ENCODE results near the gene C4orf50.
"Not testable (repeated sequence)": the region's sequence is repeated elsewhere in the genome, so short reads cannot be mapped to it uniquely, and the experiment has no call there.

C4orf50 gene

DNA sequence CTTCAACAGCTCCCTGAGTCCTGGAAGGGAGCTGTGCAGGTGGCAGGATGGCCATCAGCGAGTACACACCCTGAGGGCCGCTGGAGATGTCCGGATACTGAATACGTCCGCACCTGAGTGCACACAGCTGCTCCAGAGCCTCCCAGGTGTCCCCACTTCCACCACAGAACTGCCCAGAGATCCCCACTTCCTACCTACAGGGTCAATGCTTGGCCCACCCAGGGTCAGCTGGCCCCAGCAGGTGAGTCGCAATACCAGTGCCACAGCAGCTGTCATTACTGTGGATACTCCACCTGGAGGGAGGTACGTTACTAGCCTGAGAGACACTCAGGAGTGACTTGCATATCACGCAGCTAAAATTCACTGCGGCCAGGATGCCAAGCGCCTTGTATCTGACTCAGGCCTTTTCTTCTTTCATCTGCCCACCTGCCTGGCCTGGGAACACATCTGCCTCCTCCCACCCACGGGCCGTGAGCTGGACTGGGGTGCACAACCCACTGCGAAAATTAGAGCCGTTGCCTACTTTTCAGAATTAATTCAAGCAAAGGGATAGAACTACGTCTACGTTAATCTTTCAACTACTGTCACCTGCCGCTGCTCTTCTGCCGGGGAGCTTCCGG lies 9.4 kb downstream of the C4orf50 start:
- no peak overlapping the region for H2BK12ac ChIP-seq (ENCODE audit: low read length)
- no peak overlapping the region for H4K12ac ChIP-seq (ENCODE audit: low read depth, low read length)
- no peaks in the 10 kb centered on the region for H3K4me1 ChIP-seq (ENCODE audit: control insufficient read depth in 1 of 2, insufficient read depth in 2 of 2, low read length in 2 of 2)
- no peak overlapping the region for H4K91ac ChIP-seq (ENCODE audit: low read depth, low read length)
- H3K18ac ChIP-seq (ENCODE audit: low read length) = no peak overlapping the region
- H2AK5ac ChIP-seq (ENCODE audit: low read length) = no peak overlapping the region
- no CpG with 5 or more reads among the region's 19 CpGs for WGBS (ENCODE audit: extremely low coverage, insufficient coverage, insufficient read length)
- no peak overlapping the region for H2BK120ac ChIP-seq (ENCODE audit: insufficient read depth, low read length, poor library complexity)
- no peak overlapping the region for H3K27ac ChIP-seq (ENCODE audit: low read depth, low read length)
- H3K9ac ChIP-seq (ENCODE audit: low read length) = no peak overlapping the region
- no peak overlapping the region for H3K14ac ChIP-seq (ENCODE audit: low read length)
- peaks cover 4% of the 10 kb centered on the region for H3K9me3 ChIP-seq (ENCODE audit: insufficient read depth, low read depth, low read length)
- H3K27me3 ChIP-seq (ENCODE audit: insufficient read depth, low read length) = no peaks in the 10 kb centered on the region
- H3K4me2 ChIP-seq (ENCODE audit: low read length) = no peak overlapping the region
- H3K79me2 ChIP-seq (ENCODE audit: control insufficient read depth, insufficient read depth, low read length, poor library complexity) = no peaks in the 10 kb centered on the region
- H2AFZ ChIP-seq (ENCODE audit: insufficient read depth, low read length, poor library complexity) = no peak overlapping the region
- no peak overlapping the region for H3K4me3 ChIP-seq (ENCODE audit: low read depth, low read length)
- no peak for DNase-seq
- no peak overlapping the region for H2BK5ac ChIP-seq (ENCODE audit: low read depth, low read length, poor library complexity)
- H4K8ac ChIP-seq (ENCODE audit: low read depth, low read length) = no peak overlapping the region
- H3K4ac ChIP-seq (ENCODE audit: low read depth, low read length) = no peak overlapping the region
- H3K23ac ChIP-seq (ENCODE audit: low read length) = no peak overlapping the region
- no peaks in the 10 kb centered on the region for H3K79me1 ChIP-seq (ENCODE audit: low read length)
- no peaks in the 10 kb centered on the region for H3K36me3 ChIP-seq (ENCODE audit: control insufficient read depth in 1 of 2, insufficient read depth in 2 of 2, low read length in 2 of 2)

DNA sequence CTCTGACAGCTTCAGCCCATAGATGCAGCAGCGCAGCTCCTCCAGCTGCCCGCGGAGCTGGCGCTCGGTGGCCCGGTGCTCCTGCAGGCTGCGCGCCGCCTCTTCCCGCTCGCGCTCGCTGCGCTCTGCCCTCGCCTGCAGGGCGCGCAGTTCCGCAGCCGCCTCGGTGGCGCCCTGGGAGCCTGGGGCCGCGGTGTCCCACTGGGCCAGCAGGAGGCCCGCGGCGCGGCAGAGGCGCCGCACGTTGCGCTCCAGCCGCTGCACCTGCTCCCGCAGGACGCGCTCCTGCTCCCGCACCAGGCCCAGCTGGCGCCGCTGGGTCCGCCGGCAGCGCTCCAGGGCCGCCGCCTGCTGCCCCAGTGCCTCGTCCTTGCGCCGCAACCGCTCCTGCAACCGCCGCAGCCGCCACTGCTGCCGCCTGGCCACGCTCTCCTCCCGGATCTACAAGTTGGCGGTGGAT lies 10.1 kb downstream of the C4orf50 start:
- Histone ChIP-seq H3K9me3 (ENCODE audit: insufficient read depth, low read depth, low read length) (peaks cover 4% of the 10 kb centered on the region), H4K12ac (ENCODE audit: low read depth, low read length) (no peak overlapping the region), H3K23ac (ENCODE audit: low read length) (no peak overlapping the region), H3K79me1 (ENCODE audit: low read length) (no peaks in the 10 kb centered on the region), H3K4ac (ENCODE audit: low read depth, low read length) (no peak overlapping the region), H3K14ac (ENCODE audit: low read length) (no peak overlapping the region), H3K79me2 (ENCODE audit: control insufficient read depth, insufficient read depth, low read length, poor library complexity) (no peaks in the 10 kb centered on the region), H3K9ac (ENCODE audit: low read length) (no peak overlapping the region), H3K18ac (ENCODE audit: low read length) (no peak overlapping the region), H2BK12ac (ENCODE audit: low read length) (no peak overlapping the region), H2AK5ac (ENCODE audit: low read length) (no peak overlapping the region), H2BK120ac (ENCODE audit: insufficient read depth, low read length, poor library complexity) (no peak overlapping the region), H3K27me3 (ENCODE audit: insufficient read depth, low read length) (no peaks in the 10 kb centered on the region), H3K27ac (ENCODE audit: low read depth, low read length) (no peak overlapping the region), H3K36me3 (ENCODE audit: control insufficient read depth in 1 of 2, insufficient read depth in 2 of 2, low read length in 2 of 2) (no peaks in the 10 kb centered on the region), H2BK5ac (ENCODE audit: low read depth, low read length, poor library complexity) (no peak overlapping the region), H4K91ac (ENCODE audit: low read depth, low read length) (no peak overlapping the region), H3K4me1 (ENCODE audit: control insufficient read depth in 1 of 2, insufficient read depth in 2 of 2, low read length in 2 of 2) (no peaks in the 10 kb centered on the region), H3K4me3 (ENCODE audit: low read depth, low read length) (no peak overlapping the region), H4K8ac (ENCODE audit: low read depth, low read length) (no peak overlapping the region), H3K4me2 (ENCODE audit: low read length) (no peak overlapping the region), H2AFZ (ENCODE audit: insufficient read depth, low read length, poor library complexity) (no peak overlapping the region)
- no CpG with 5 or more reads among the region's 54 CpGs for WGBS (ENCODE audit: extremely low coverage, insufficient coverage, insufficient read length)
- DNase-seq = no peak

DNA sequence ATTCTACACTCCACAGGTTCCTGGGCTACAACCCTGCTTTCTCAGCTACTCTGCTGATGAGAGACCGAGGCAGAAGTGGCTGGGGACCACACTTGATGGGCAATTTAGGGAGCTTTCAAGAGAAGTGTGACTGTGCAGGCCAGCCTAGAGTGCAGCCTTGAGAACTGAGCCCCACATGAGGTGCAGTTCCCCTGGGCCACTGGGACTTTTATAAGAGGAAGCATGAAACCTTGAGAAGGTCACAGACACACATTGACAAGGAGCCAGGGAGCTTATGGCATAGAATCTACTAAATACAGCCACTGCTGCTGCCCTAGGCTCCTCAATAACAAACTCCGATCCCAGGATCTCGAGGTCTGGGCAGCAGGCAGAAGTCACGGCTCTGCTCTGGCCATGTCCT lies 13.1 kb downstream of the C4orf50 start:
- H2BK12ac ChIP-seq (ENCODE audit: low read length) = no peak overlapping the region
- H3K9me3 ChIP-seq (ENCODE audit: insufficient read depth, low read depth, low read length) = peaks cover 4% of the 10 kb centered on the region
- H3K14ac ChIP-seq (ENCODE audit: low read length) = no peak overlapping the region
- DNase-seq = no peak
- no peaks in the 10 kb centered on the region for H3K4me1 ChIP-seq (ENCODE audit: control insufficient read depth in 1 of 2, insufficient read depth in 2 of 2, low read length in 2 of 2)
- H2BK120ac ChIP-seq (ENCODE audit: insufficient read depth, low read length, poor library complexity) = no peak overlapping the region
- no peak overlapping the region for H3K18ac ChIP-seq (ENCODE audit: low read length)
- no peak overlapping the region for H2AK5ac ChIP-seq (ENCODE audit: low read length)
- no peak overlapping the region for H2AFZ ChIP-seq (ENCODE audit: insufficient read depth, low read length, poor library complexity)
- H3K4me2 ChIP-seq (ENCODE audit: low read length) = no peak overlapping the region
- H3K79me2 ChIP-seq (ENCODE audit: control insufficient read depth, insufficient read depth, low read length, poor library complexity) = no peaks in the 10 kb centered on the region
- no peaks in the 10 kb centered on the region for H3K79me1 ChIP-seq (ENCODE audit: low read length)
- no peak overlapping the region for H4K12ac ChIP-seq (ENCODE audit: low read depth, low read length)
- H4K8ac ChIP-seq (ENCODE audit: low read depth, low read length) = no peak overlapping the region
- H3K4ac ChIP-seq (ENCODE audit: low read depth, low read length) = no peak overlapping the region
- no peaks in the 10 kb centered on the region for H3K36me3 ChIP-seq (ENCODE audit: control insufficient read depth in 1 of 2, insufficient read depth in 2 of 2, low read length in 2 of 2)
- no peak overlapping the region for H4K91ac ChIP-seq (ENCODE audit: low read depth, low read length)
- H2BK5ac ChIP-seq (ENCODE audit: low read depth, low read length, poor library complexity) = no peak overlapping the region
- no peak overlapping the region for H3K4me3 ChIP-seq (ENCODE audit: low read depth, low read length)
- H3K9ac ChIP-seq (ENCODE audit: low read length) = no peak overlapping the region
- WGBS (ENCODE audit: extremely low coverage, insufficient coverage, insufficient read length) = no CpG with 5 or more reads among the region's 4 CpGs
- H3K27ac ChIP-seq (ENCODE audit: low read depth, low read length) = no peak overlapping the region
- H3K27me3 ChIP-seq (ENCODE audit: insufficient read depth, low read length) = no peaks in the 10 kb centered on the region
- no peak overlapping the region for H3K23ac ChIP-seq (ENCODE audit: low read length)

DNA sequence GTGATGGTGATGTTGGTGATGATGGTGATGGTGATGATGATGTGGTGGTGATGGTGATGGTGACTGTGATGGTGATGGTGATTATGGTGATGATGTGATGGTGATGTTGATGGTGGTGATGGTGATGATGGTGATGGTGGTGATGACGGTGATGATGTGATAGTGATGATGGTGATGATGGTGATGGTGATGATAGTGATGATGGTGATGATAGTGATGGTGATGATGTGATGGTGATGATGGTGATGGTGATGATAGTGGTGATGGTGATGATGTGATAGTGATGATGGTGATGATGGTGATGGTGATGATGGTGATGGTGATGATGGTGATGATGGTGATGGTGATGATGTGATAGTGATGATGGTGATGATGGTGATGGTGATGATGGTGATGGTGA lies 14.7 kb downstream of the C4orf50 start:
- not testable (repeated sequence) for H2AFZ ChIP-seq (ENCODE audit: insufficient read depth, low read length, poor library complexity); H3K4me3 ChIP-seq (ENCODE audit: low read depth, low read length); H3K27ac ChIP-seq (ENCODE audit: low read depth, low read length); H3K9ac ChIP-seq (ENCODE audit: low read length); H3K4me1 ChIP-seq (ENCODE audit: control insufficient read depth in 1 of 2, insufficient read depth in 2 of 2, low read length in 2 of 2); H4K8ac ChIP-seq (ENCODE audit: low read depth, low read length); H3K9me3 ChIP-seq (ENCODE audit: insufficient read depth, low read depth, low read length); H2AK5ac ChIP-seq (ENCODE audit: low read length); H4K91ac ChIP-seq (ENCODE audit: low read depth, low read length); H3K27me3 ChIP-seq (ENCODE audit: insufficient read depth, low read length); DNase-seq; H3K14ac ChIP-seq (ENCODE audit: low read length); H3K36me3 ChIP-seq (ENCODE audit: control insufficient read depth in 1 of 2, insufficient read depth in 2 of 2, low read length in 2 of 2); H3K79me2 ChIP-seq (ENCODE audit: control insufficient read depth, insufficient read depth, low read length, poor library complexity); H3K4me2 ChIP-seq (ENCODE audit: low read length); H3K4ac ChIP-seq (ENCODE audit: low read depth, low read length); H3K18ac ChIP-seq (ENCODE audit: low read length); H3K79me1 ChIP-seq (ENCODE audit: low read length); H2BK12ac ChIP-seq (ENCODE audit: low read length); H3K23ac ChIP-seq (ENCODE audit: low read length); H2BK120ac ChIP-seq (ENCODE audit: insufficient read depth, low read length, poor library complexity); H2BK5ac ChIP-seq (ENCODE audit: low read depth, low read length, poor library complexity); H4K12ac ChIP-seq (ENCODE audit: low read depth, low read length)
- WGBS (ENCODE audit: extremely low coverage, insufficient coverage, insufficient read length) = no CpG with 5 or more reads among the region's 1 CpG
